ENCODE results near the gene TMEM239. TPM values are rescaled to one million over a fixed set of nuclear protein-coding genes. Genes with fewer than 3 reads are reported as not detected.
"Not testable (repeated sequence)": the region's sequence is repeated elsewhere in the genome, so short reads cannot be mapped to it uniquely, and the experiment has no call there.

TMEM239 gene
- total RNA-seq, 1 donor from 2014 or later = not detected

GRCh38 chr20:2826655-2827054, 10.5 kb downstream of the TMEM239 start:
- no peak for TF ChIP-seq CTCF (IDR thresholded peaks at IDR 0.05; ENCODE audit: insufficient read depth, low read depth, low read length)
- Mint-ChIP-seq H3K27ac (ENCODE audit: unreplicated experiment) (no peak overlapping the region), H3K4me3 (ENCODE audit: unreplicated experiment) (no peak overlapping the region), H3K27me3 (ENCODE audit: low read depth, unreplicated experiment) (peaks cover 22% of the 10 kb centered on the region), H3K9me3 (ENCODE audit: unreplicated experiment) (peaks cover 4% of the 10 kb centered on the region), H3K36me3 (ENCODE audit: low read depth, unreplicated experiment) (no peaks in the 10 kb centered on the region), H3K4me1 (ENCODE audit: low read depth, unreplicated experiment) (peaks cover 4% of the 10 kb centered on the region)
- Histone ChIP-seq H4K20me1 (ENCODE audit: insufficient read depth, low read length) (no peaks in the 10 kb centered on the region), H3K4me2 (ENCODE audit: low read length) (no peak overlapping the region), H3K9ac (ENCODE audit: low read length) (no peak overlapping the region), H3K27ac (ENCODE audit: low read depth, low read length) (no peak overlapping the region), H3K36me3 (ENCODE audit: insufficient read depth, low read length) (no peaks in the 10 kb centered on the region), H3K9me3 (ENCODE audit: insufficient read depth, low read depth, low read length) (no peaks in the 10 kb centered on the region), H2AFZ (ENCODE audit: low read depth, low read length) (no peak overlapping the region), H3K4me1 (ENCODE audit: insufficient read depth, low read length) (peaks cover under 1% of the 10 kb centered on the region), H3K79me2 (ENCODE audit: insufficient read depth, low read length) (no peaks in the 10 kb centered on the region), H3K27me3 (ENCODE audit: insufficient read depth, low read length) (peaks cover 25% of the 10 kb centered on the region), H3K4me3 (ENCODE audit: insufficient read depth, low read depth, low read length) (no peak overlapping the region)
- DNase-seq (ENCODE audit: low read depth) (no peak), FAIRE-seq (no peak)

- H2AFZ ChIP-seq (ENCODE audit: low read depth, low read length) = no peak overlapping the region
- H3K9me3 Mint-ChIP-seq (ENCODE audit: unreplicated experiment) = peaks cover 2% of the 10 kb centered on the region
- peaks cover 3% of the 10 kb centered on the region for H3K36me3 Mint-ChIP-seq (ENCODE audit: low read depth, unreplicated experiment)
- no peaks in the 10 kb centered on the region for H3K36me3 ChIP-seq (ENCODE audit: insufficient read depth, low read length)
- H3K27ac Mint-ChIP-seq (ENCODE audit: unreplicated experiment) = no peak overlapping the region
- no peaks in the 10 kb centered on the region for H4K20me1 ChIP-seq (ENCODE audit: insufficient read depth, low read length)
- no peak for TF ChIP-seq CTCF (IDR thresholded peaks at IDR 0.05; ENCODE audit: insufficient read depth, low read depth, low read length)
- no peak for TF ChIP-seq EZH2 (IDR thresholded peaks at IDR 0.05; ENCODE audit: insufficient read depth, low read length)
- H3K4me1 Mint-ChIP-seq (ENCODE audit: low read depth, unreplicated experiment) = peaks cover 5% of the 10 kb centered on the region
- no peak overlapping the region for H3K27ac ChIP-seq (ENCODE audit: low read depth, low read length)
- H3K4me3 Mint-ChIP-seq (ENCODE audit: unreplicated experiment) = no peak overlapping the region
- H3K4me1 ChIP-seq (ENCODE audit: insufficient read depth, low read length) = peaks cover 5% of the 10 kb centered on the region
- H3K79me2 ChIP-seq (ENCODE audit: insufficient read depth, low read length) = no peaks in the 10 kb centered on the region
- DNase-seq (ENCODE audit: low read depth) = no peak
- H3K9me3 ChIP-seq (ENCODE audit: insufficient read depth, low read depth, low read length) = no peaks in the 10 kb centered on the region
- no peak overlapping the region for H3K4me3 ChIP-seq (ENCODE audit: insufficient read depth, low read depth, low read length)
- no peak for FAIRE-seq
- H3K27me3 ChIP-seq (ENCODE audit: insufficient read depth, low read length) = peaks cover 19% of the 10 kb centered on the region
- H3K4me2 ChIP-seq (ENCODE audit: low read length) = no peak overlapping the region
- H3K27me3 Mint-ChIP-seq (ENCODE audit: low read depth, unreplicated experiment) = peaks cover 21% of the 10 kb centered on the region
- no peak overlapping the region for H3K9ac ChIP-seq (ENCODE audit: low read length)
Observed at GRCh38 chr20:2829376-2829775, 13.2 kb downstream of the TMEM239 start.

- H3K4me1 Mint-ChIP-seq (ENCODE audit: low read depth, unreplicated experiment); H3K9me3 Mint-ChIP-seq (ENCODE audit: unreplicated experiment); H3K4me3 ChIP-seq (ENCODE audit: insufficient read depth, low read depth, low read length); H2AFZ ChIP-seq (ENCODE audit: low read depth, low read length); H3K9me3 ChIP-seq (ENCODE audit: insufficient read depth, low read depth, low read length); H3K79me2 ChIP-seq (ENCODE audit: insufficient read depth, low read length); H3K4me3 Mint-ChIP-seq (ENCODE audit: unreplicated experiment); H3K27ac ChIP-seq (ENCODE audit: low read depth, low read length); H3K27ac Mint-ChIP-seq (ENCODE audit: unreplicated experiment); FAIRE-seq; H3K9ac ChIP-seq (ENCODE audit: low read length); H3K4me2 ChIP-seq (ENCODE audit: low read length); H3K4me1 ChIP-seq (ENCODE audit: insufficient read depth, low read length); DNase-seq (ENCODE audit: low read depth); H4K20me1 ChIP-seq (ENCODE audit: insufficient read depth, low read length); H3K36me3 ChIP-seq (ENCODE audit: insufficient read depth, low read length): not testable (repeated sequence)
- H3K27me3 ChIP-seq (ENCODE audit: insufficient read depth, low read length) = peaks cover 16% of the 10 kb centered on the region
- peaks cover 12% of the 10 kb centered on the region for H3K36me3 Mint-ChIP-seq (ENCODE audit: low read depth, unreplicated experiment)
- peaks cover 18% of the 10 kb centered on the region for H3K27me3 Mint-ChIP-seq (ENCODE audit: low read depth, unreplicated experiment)
Observed at GRCh38 chr20:2831206-2831605, 15.0 kb downstream of the TMEM239 start.

All from astrocyte (in vitro differentiated cells and primary cell).